GM18951 (cell line): Measurements from ENCODE around the gene C8G.

ENCODE experiments used
- POLR2A ChIP-seq: IDR thresholded peaks from 4 replicates; pipeline ENCODE4 v1.6.1; 2011; ENCODE audit warnings: mild to moderate bottlenecking; ENCODE audit not compliant: insufficient read length, insufficient read depth; ENCODE audit errors: extremely low read depth
- in situ Hi-C: fragments of 300-500 bp; cut with MboI; formaldehyde crosslinking; loops from one replicate; pipeline ENCODE4 v1.12.0; 2022; ENCODE audit warnings: low sequenced_read_pairs, mixed read lengths, inconsistent platforms; ENCODE audit not compliant: unreplicated experiment

The C8G gene

GRCh38 chr9:136910197-136910900, 34.7 kb upstream of the C8G start:
- in situ Hi-C loops = no loop called here
- no peak for TF ChIP-seq POLR2A

- in situ Hi-C loops = no loop called here
- no peak for TF ChIP-seq POLR2A
These were observed 34.2 kb upstream of the C8G start for GRCh38 chr9:136910901-136911245.

GRCh38 chr9:136913701-136914438, 31.2 kb upstream of the C8G start:
- no peak for TF ChIP-seq POLR2A
- in situ Hi-C loops = no loop called here

GRCh38 chr9:136915632-136916329, 29.3 kb upstream of the C8G start:
- in situ Hi-C loops = no loop called here
- TF ChIP-seq POLR2A = no peak

GRCh38 chr9:136916330-136917184, 28.5 kb upstream of the C8G start:
- TF ChIP-seq POLR2A = no peak
- in situ Hi-C loops = no loop called here

GRCh38 chr9:136917902-136918301, 27.1 kb upstream of the C8G start:
- TF ChIP-seq POLR2A = no peak
- in situ Hi-C loops = no loop called here

- TF ChIP-seq POLR2A = no peak
- in situ Hi-C loops = no loop called here
These were observed 25.0 kb upstream of the C8G start for GRCh38 chr9:136920069-136920468.

GRCh38 chr9:136920734-136921231, 24.3 kb upstream of the C8G start:
- in situ Hi-C loops = no loop called here
- no peak for TF ChIP-seq POLR2A

GRCh38 chr9:136921307-136921706, 23.7 kb upstream of the C8G start:
- in situ Hi-C loops = no loop called here
- no peak for TF ChIP-seq POLR2A

- in situ Hi-C loops = no loop called here
- no peak for TF ChIP-seq POLR2A
These were observed 23.3 kb upstream of the C8G start for GRCh38 chr9:136921718-136922117.

GRCh38 chr9:136922540-136922939, 22.5 kb upstream of the C8G start:
- in situ Hi-C loops = no loop called here
- no peak for TF ChIP-seq POLR2A

- no peak for TF ChIP-seq POLR2A
- in situ Hi-C loops = no loop called here
These were observed 21.2 kb upstream of the C8G start for GRCh38 chr9:136923881-136924280.
